HuH-7 (cell line): ENCODE measurements around the gene DOCK7.
A peak's percentile ranks its signal among the peaks of the same experiment; 100 is the strongest.
"Not testable (repeated sequence)": the region's sequence is repeated elsewhere in the genome, so short reads cannot be mapped to it uniquely, and the experiment has no call there.

ENCODE experiments used
- DNase-seq: peaks from one replicate; pipeline ENCODE4 v3.0.0; 2011; ENCODE audit warnings: low spot score

DOCK7 gene

GRCh38 chr1:62691062-62691844, 3.1 kb upstream of the DOCK7 start:
- DNase-seq: no peak

- DNase-seq: no peak
These were observed 1.3 kb upstream of the DOCK7 start for GRCh38 chr1:62689524-62689923.

GRCh38 chr1:62688687-62689085, 500 bp upstream of the DOCK7 start:
- DNase-seq: no peak

GRCh38 chr1:62687421-62687902, 724 bp downstream of the DOCK7 start:
- peak; percentile 23 for DNase-seq

GRCh38 chr1:62686822-62687221, 1.4 kb downstream of the DOCK7 start:
- no peak for DNase-seq

GRCh38 chr1:62685431-62685859, 2.7 kb downstream of the DOCK7 start:
- no peak for DNase-seq

GRCh38 chr1:62682531-62682930, 5.7 kb downstream of the DOCK7 start:
- no peak for DNase-seq

GRCh38 chr1:62680992-62681391, 7.2 kb downstream of the DOCK7 start:
- not testable (repeated sequence) for DNase-seq

- DNase-seq: not testable (repeated sequence)
These were observed 10.4 kb downstream of the DOCK7 start for GRCh38 chr1:62677822-62678221.

GRCh38 chr1:62676611-62677356, 11.4 kb downstream of the DOCK7 start:
- DNase-seq: no peak

GRCh38 chr1:62673629-62674028, 14.6 kb downstream of the DOCK7 start:
- DNase-seq: no peak

- DNase-seq: no peak
These were observed 16.2 kb downstream of the DOCK7 start for GRCh38 chr1:62672029-62672428.

GRCh38 chr1:62654744-62655143, 33.4 kb downstream of the DOCK7 start:
- no peak for DNase-seq

GRCh38 chr1:62652387-62652786, 35.8 kb downstream of the DOCK7 start:
- DNase-seq: no peak

GRCh38 chr1:62643283-62643682, 44.9 kb downstream of the DOCK7 start:
- no peak for DNase-seq

GRCh38 chr1:62637392-62638105, 50.6 kb downstream of the DOCK7 start:
- DNase-seq: no peak

- DNase-seq: no peak
These were observed 59.7 kb downstream of the DOCK7 start for GRCh38 chr1:62628506-62628905.

GRCh38 chr1:62625415-62625814, 62.8 kb downstream of the DOCK7 start:
- no peak for DNase-seq

GRCh38 chr1:62621907-62622306, 66.3 kb downstream of the DOCK7 start:
- peak; percentile 39 for DNase-seq

- DNase-seq: no peak
These were observed 74.3 kb downstream of the DOCK7 start for GRCh38 chr1:62613890-62614289.

GRCh38 chr1:62613325-62613727, 74.9 kb downstream of the DOCK7 start:
- no peak for DNase-seq

- no peak for DNase-seq
These were observed 75.4 kb downstream of the DOCK7 start for GRCh38 chr1:62612770-62613169.

- DNase-seq: not testable (repeated sequence)
These were observed 77.6 kb downstream of the DOCK7 start for GRCh38 chr1:62610588-62610987.
